ENCODE data around the gene THAP3. TPM values are rescaled to one million over a fixed set of nuclear protein-coding genes. Genes with fewer than 3 reads are reported as not detected.

THAP3 gene
- total and polyA plus RNA-seq, 2 experiments from 2014 or later: 15.1 to 23.8 TPM

DNA sequence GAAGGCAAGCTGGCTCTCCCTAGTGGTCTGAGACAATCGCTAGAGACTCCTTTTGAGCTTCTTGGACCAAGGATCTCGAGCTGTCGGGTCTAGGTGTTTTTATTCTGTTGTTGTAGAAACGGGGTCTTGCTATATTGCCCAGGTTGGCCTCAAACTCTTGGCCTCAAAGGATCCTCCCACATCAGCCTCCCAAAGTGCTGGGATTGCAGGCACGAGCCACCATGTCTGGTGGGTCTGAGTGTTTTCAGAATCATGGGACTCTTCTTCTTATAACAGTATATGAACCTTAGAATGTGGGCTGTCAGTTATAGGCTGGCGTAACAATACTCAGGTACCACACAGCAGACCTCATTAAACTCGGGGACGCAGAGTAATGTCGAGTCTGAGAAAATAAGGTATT lies 43.8 kb downstream of the THAP3 start:
- no peak for TF ChIP-seq ZNF114 (CRISPR knock-in tag; IDR thresholded peaks at IDR 0.05)
- no peak for TF ChIP-seq POLR2AphosphoS5 (IDR thresholded peaks at IDR 0.05; ENCODE audit: low read depth)
- no peak for TF ChIP-seq CREB1 (CRISPR knock-in tag; IDR thresholded peaks at IDR 0.05; ENCODE audit: low read depth)
- TF ChIP-seq, protein P1, sequence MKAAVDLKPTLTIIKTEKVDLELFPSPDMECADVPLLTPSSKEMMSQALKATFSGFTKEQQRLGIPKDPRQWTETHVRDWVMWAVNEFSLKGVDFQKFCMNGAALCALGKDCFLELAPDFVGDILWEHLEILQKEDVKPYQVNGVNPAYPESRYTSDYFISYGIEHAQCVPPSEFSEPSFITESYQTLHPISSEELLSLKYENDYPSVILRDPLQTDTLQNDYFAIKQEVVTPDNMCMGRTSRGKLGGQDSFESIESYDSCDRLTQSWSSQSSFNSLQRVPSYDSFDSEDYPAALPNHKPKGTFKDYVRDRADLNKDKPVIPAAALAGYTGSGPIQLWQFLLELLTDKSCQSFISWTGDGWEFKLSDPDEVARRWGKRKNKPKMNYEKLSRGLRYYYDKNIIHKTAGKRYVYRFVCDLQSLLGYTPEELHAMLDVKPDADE (IDR thresholded peaks at IDR 0.05): no peak
- TF ChIP-seq, protein P2, sequence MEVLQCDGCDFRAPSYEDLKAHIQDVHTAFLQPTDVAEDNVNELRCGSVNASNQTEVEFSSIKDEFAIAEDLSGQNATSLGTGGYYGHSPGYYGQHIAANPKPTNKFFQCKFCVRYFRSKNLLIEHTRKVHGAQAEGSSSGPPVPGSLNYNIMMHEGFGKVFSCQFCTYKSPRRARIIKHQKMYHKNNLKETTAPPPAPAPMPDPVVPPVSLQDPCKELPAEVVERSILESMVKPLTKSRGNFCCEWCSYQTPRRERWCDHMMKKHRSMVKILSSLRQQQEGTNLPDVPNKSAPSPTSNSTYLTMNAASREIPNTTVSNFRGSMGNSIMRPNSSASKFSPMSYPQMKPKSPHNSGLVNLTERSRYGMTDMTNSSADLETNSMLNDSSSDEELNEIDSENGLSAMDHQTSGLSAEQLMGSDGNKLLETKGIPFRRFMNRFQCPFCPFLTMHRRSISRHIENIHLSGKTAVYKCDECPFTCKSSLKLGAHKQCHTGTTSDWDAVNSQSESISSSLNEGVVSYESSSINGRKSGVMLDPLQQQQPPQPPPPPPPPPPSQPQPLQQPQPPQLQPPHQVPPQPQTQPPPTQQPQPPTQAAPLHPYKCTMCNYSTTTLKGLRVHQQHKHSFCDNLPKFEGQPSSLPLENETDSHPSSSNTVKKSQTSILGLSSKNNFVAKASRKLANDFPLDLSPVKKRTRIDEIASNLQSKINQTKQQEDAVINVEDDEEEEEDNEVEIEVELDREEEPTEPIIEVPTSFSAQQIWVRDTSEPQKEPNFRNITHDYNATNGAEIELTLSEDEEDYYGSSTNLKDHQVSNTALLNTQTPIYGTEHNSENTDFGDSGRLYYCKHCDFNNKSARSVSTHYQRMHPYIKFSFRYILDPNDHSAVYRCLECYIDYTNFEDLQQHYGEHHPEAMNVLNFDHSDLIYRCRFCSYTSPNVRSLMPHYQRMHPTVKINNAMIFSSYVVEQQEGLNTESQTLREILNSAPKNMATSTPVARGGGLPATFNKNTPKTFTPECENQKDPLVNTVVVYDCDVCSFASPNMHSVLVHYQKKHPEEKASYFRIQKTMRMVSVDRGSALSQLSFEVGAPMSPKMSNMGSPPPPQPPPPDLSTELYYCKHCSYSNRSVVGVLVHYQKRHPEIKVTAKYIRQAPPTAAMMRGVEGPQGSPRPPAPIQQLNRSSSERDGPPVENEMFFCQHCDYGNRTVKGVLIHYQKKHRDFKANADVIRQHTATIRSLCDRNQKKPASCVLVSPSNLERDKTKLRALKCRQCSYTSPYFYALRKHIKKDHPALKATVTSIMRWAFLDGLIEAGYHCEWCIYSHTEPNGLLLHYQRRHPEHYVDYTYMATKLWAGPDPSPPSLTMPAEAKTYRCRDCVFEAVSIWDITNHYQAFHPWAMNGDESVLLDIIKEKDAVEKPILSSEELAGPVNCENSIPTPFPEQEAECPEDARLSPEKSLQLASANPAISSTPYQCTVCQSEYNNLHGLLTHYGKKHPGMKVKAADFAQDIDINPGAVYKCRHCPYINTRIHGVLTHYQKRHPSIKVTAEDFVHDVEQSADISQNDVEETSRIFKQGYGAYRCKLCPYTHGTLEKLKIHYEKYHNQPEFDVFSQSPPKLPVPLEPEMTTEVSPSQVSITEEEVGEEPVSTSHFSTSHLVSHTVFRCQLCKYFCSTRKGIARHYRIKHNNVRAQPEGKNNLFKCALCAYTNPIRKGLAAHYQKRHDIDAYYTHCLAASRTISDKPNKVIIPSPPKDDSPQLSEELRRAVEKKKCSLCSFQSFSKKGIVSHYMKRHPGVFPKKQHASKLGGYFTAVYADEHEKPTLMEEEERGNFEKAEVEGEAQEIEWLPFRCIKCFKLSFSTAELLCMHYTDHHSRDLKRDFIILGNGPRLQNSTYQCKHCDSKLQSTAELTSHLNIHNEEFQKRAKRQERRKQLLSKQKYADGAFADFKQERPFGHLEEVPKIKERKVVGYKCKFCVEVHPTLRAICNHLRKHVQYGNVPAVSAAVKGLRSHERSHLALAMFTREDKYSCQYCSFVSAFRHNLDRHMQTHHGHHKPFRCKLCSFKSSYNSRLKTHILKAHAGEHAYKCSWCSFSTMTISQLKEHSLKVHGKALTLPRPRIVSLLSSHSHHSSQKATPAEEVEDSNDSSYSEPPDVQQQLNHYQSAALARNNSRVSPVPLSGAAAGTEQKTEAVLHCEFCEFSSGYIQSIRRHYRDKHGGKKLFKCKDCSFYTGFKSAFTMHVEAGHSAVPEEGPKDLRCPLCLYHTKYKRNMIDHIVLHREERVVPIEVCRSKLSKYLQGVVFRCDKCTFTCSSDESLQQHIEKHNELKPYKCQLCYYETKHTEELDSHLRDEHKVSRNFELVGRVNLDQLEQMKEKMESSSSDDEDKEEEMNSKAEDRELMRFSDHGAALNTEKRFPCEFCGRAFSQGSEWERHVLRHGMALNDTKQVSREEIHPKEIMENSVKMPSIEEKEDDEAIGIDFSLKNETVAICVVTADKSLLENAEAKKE (CRISPR knock-in tag; IDR thresholded peaks at IDR 0.05): no peak
- TF ChIP-seq JUNB (IDR thresholded peaks at IDR 0.05; ENCODE audit: unreplicated experiment): no peak
- Histone ChIP-seq H3K27me3 (ENCODE audit: insufficient read depth) (no peaks in the 10 kb centered on the region), H3K36me3 (ENCODE audit: insufficient read depth) (peaks cover 18% of the 10 kb centered on the region), H3F3A (replicated peaks; ENCODE audit: low read depth) (no peaks in the 10 kb centered on the region), H3K4me3 (no peak overlapping the region), H3K27ac (ENCODE audit: low read depth) (no peak overlapping the region), H4K20me1 (replicated peaks; ENCODE audit: insufficient read depth) (peaks cover 17% of the 10 kb centered on the region), H3K79me2 (replicated peaks; ENCODE audit: insufficient read depth) (peaks cover 11% of the 10 kb centered on the region), H3K4me2 (no peak overlapping the region), H3K4me1 (ENCODE audit: insufficient read depth) (no peaks in the 10 kb centered on the region), H2AFZ (no peak overlapping the region), H3K9me2 (ENCODE audit: insufficient read depth) (no peaks in the 10 kb centered on the region)
- Mint-ChIP-seq H3K4me3 (no peak overlapping the region), H3K36me3 (ENCODE audit: low read depth) (peaks cover 77% of the 10 kb centered on the region), H3K27ac (no peak overlapping the region), H3K9me3 (no peaks in the 10 kb centered on the region), H3K27me3 (ENCODE audit: insufficient read depth, low read depth, poor library complexity) (peaks cover 8% of the 10 kb centered on the region), H3K4me1 (no peaks in the 10 kb centered on the region)
- no peak for DNase-seq (ENCODE audit: low spot score)
- ATAC-seq: no peak

All from GM23338 (cell line).